Neural cell (in vitro differentiated cells): ENCODE measurements around the gene JAGN1. TPM values are rescaled to one million over a fixed set of nuclear protein-coding genes. Genes with fewer than 3 reads are reported as not detected.

ENCODE experiments used
- H2AFZ ChIP-seq: fragments of 200-600, 300-800 bp; sonication (generic), shearing (Covaris generic); 2 replicates; pipeline ENCODE4 v1.6.0; 2014; ENCODE audit warnings: low read depth, mild to moderate bottlenecking, antibody characterized with exemption, low read length, moderate library complexity
- H3F3A ChIP-seq: fragments of 200-600 bp; shearing (Covaris generic); 2 replicates; pipeline ENCODE4 v1.6.1; 2016; ENCODE audit warnings: mild to moderate bottlenecking, moderate library complexity, mixed read lengths, antibody characterized with exemption, low read length; ENCODE audit not compliant: insufficient read depth, poor library complexity, severe bottlenecking
- H3K27ac ChIP-seq: fragments of 200-600, 300-800 bp; sonication (generic), shearing (Covaris generic); 2 replicates; pipeline ENCODE4 v1.5.1; 2014; ENCODE audit warnings: mild to moderate bottlenecking, low read length, moderate library complexity
- H3K27me3 ChIP-seq: fragments of 300-800, 200-600 bp; sonication (generic), shearing (Covaris generic); 2 replicates; pipeline ENCODE4 v1.6.0; 2014; ENCODE audit warnings: mild to moderate bottlenecking, low read depth, low read length, moderate library complexity; ENCODE audit not compliant: insufficient read depth
- H3K36me3 ChIP-seq: fragments of 300-800, 200-600 bp; sonication (generic), shearing (Covaris generic); 2 replicates; pipeline ENCODE4 v1.5.1; 2014; ENCODE audit warnings: mild to moderate bottlenecking, antibody characterized with exemption, low read length, moderate library complexity; ENCODE audit not compliant: insufficient read depth
- H3K4me2 ChIP-seq: fragments of 300-800, 200-600 bp; sonication (generic), shearing (Covaris generic); 2 replicates; pipeline ENCODE4 v1.6.0; 2014; ENCODE audit warnings: mild to moderate bottlenecking, low read length
- H3K4me3 ChIP-seq: fragments of 300-800, 200-600 bp; sonication (generic), shearing (Covaris generic); 2 replicates; pipeline ENCODE4 v1.5.1; 2014; ENCODE audit warnings: mild to moderate bottlenecking, low read length, moderate library complexity
- H3K79me2 ChIP-seq: fragments of 200-600 bp; shearing (Covaris generic); replicated peaks from 2 replicates; pipeline ENCODE4 v1.6.0; 2014; ENCODE audit warnings: mild to moderate bottlenecking, low read length, moderate library complexity; ENCODE audit not compliant: insufficient read depth
- H3K9ac ChIP-seq: fragments of 300-800, 200-600 bp; sonication (generic), shearing (Covaris generic); 2 replicates; pipeline ENCODE4 v1.6.1; 2016; ENCODE audit warnings: mild to moderate bottlenecking, low read length, mixed read lengths
- H3K9me2 ChIP-seq: fragments of 200-600 bp; shearing (Covaris generic); 2 replicates; pipeline ENCODE4 v1.6.1; 2016; ENCODE audit warnings: mild to moderate bottlenecking, low read length, mixed read lengths; ENCODE audit not compliant: insufficient read depth
- H3K9me3 ChIP-seq: fragments of 200-600, 300-800 bp; sonication (generic), shearing (Covaris generic); 2 replicates; pipeline ENCODE4 v1.6.1; 2016; ENCODE audit warnings: mild to moderate bottlenecking, mixed run types, low read length, moderate library complexity, mixed read lengths
- H4K20me1 ChIP-seq: fragments of 200-600 bp; shearing (Covaris generic); 2 replicates; pipeline ENCODE4 v1.6.1; 2016; ENCODE audit warnings: mild to moderate bottlenecking, mixed run types; ENCODE audit not compliant: insufficient read depth
- EP300 ChIP-seq: fragments of 450-650 bp; conservative IDR thresholded peaks from 2 replicates; pipeline ENCODE4 v1.6.1; 2014; ENCODE audit warnings: antibody characterized with exemption, mild to moderate bottlenecking, moderate library complexity; ENCODE audit not compliant: poor library complexity, severe bottlenecking
- EZH2 ChIP-seq: fragments of 200-600, 300-800 bp; shearing (Covaris generic), sonication (generic); IDR thresholded peaks from 2 replicates; pipeline ENCODE4 v1.6.1; 2014; ENCODE audit warnings: antibody characterized with exemption, low read length, borderline replicate concordance, mild to moderate bottlenecking; ENCODE audit not compliant: insufficient read depth, poor library complexity, severe bottlenecking
- MXI1 ChIP-seq: fragments of 450-650 bp; conservative IDR thresholded peaks from 2 replicates; pipeline ENCODE4 v1.6.1; 2014; ENCODE audit warnings: antibody characterized with exemption, mild to moderate bottlenecking; ENCODE audit not compliant: poor library complexity, severe bottlenecking
- POLR2AphosphoS5 ChIP-seq: IDR thresholded peaks from 2 replicates; pipeline ENCODE4 v1.6.1; 2012
- RAD21 ChIP-seq: fragments of 450-650 bp; conservative IDR thresholded peaks from 2 replicates; pipeline ENCODE4 v1.6.1; 2014; ENCODE audit warnings: antibody characterized with exemption, mild to moderate bottlenecking, moderate library complexity
- SMC3 ChIP-seq: fragments of 450-650 bp; conservative IDR thresholded peaks from 2 replicates; pipeline ENCODE4 v1.6.1; 2014; ENCODE audit warnings: antibody characterized with exemption, mild to moderate bottlenecking, moderate library complexity; ENCODE audit not compliant: poor library complexity
- TAF1 ChIP-seq: IDR thresholded peaks from 2 replicates; pipeline ENCODE4 v1.6.1; 2012; ENCODE audit warnings: low read depth
- polyA plus RNA-seq: library from polyadenylated mRNA; depleted of rRNA; stranded (reverse); fragments of >200 nt; gene quantifications from 2 replicates; pipeline ENCODE4 v1.2.3, GENCODE V29; 2014
- TF ChIP-seq, protein P1 (sequence below): fragments of 450-650 bp; IDR thresholded peaks from 2 replicates; pipeline ENCODE4 v1.5.1; 2014; ENCODE audit warnings: antibody characterized with exemption, mild to moderate bottlenecking, moderate library complexity; ENCODE audit not compliant: poor library complexity, severe bottlenecking
- TF ChIP-seq, protein P2 (sequence below): IDR thresholded peaks from 2 replicates; pipeline ENCODE4 v1.6.1; 2012; ENCODE audit warnings: borderline replicate concordance

Gene JAGN1
- polyA plus RNA-seq, 1 donor from 2014 or later = 26.5 TPM

DNA sequence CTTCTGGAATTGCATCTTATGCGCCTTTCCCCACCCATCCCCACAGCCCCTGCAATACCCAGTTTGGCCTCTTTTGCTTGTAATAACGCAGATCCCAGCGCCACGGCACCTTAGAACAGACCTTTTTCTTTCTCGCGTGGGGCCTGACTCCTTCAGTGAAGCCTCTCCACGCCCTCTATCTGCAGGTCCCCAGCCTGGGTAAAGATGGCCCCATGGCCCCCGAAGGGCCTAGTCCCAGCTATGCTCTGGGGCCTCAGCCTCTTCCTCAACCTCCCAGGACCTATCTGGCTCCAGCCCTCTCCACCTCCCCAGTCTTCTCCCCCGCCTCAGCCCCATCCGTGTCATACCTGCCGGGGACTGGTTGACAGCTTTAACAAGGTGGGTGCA lies 43.8 kb downstream of the JAGN1 start:
- H4K20me1 ChIP-seq = no peaks in the 10 kb centered on the region
- H3K4me3 ChIP-seq = peak overlapping the region; percentile 86
- H3K4me2 ChIP-seq = peak overlapping the region; percentile 95
- H3K9me2 ChIP-seq = no peaks in the 10 kb centered on the region
- H3K79me2 ChIP-seq = no peaks in the 10 kb centered on the region
- H3K27ac ChIP-seq = peak overlapping the region; percentile 79
- H3K36me3 ChIP-seq = no peaks in the 10 kb centered on the region
- peak overlapping the region; percentile 78 for H2AFZ ChIP-seq
- no peaks in the 10 kb centered on the region for H3F3A ChIP-seq
- H3K9ac ChIP-seq = peak overlapping the region; percentile 83
- H3K27me3 ChIP-seq = no peaks in the 10 kb centered on the region
- TF ChIP-seq SMC3 (peak; percentile 1), RAD21 (no peak)
- H3K9me3 ChIP-seq = no peaks in the 10 kb centered on the region

DNA sequence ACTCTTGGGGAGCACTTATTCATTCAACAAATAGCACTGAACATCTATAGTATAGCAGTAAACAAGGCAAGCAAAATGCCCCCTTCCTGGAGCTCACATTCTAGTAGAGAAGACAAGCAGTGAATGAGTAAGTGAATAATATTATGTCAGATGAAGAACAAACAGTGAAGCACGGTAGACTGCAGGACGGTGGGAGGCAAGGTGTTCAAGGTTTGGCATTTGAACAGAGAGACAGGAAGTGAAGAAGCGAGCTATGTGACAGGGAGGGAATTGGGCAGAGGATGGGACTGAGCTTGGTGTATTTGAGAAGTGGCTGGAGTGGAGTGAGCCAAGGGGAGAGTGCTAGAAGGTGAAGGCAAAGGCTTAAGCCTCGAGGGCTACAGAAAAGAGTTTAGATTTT lies 44.6 kb downstream of the JAGN1 start:
- Histone ChIP-seq H3K79me2 (no peaks in the 10 kb centered on the region), H2AFZ (no peak overlapping the region), H3K9me2 (no peaks in the 10 kb centered on the region), H3K9ac (no peak overlapping the region), H3F3A (no peaks in the 10 kb centered on the region), H3K4me2 (no peak overlapping the region), H3K36me3 (no peaks in the 10 kb centered on the region), H3K27ac (no peak overlapping the region), H3K9me3 (no peaks in the 10 kb centered on the region), H4K20me1 (no peaks in the 10 kb centered on the region), H3K27me3 (no peaks in the 10 kb centered on the region), H3K4me3 (peak overlapping the region; percentile 86)
- TF ChIP-seq, protein P1, sequence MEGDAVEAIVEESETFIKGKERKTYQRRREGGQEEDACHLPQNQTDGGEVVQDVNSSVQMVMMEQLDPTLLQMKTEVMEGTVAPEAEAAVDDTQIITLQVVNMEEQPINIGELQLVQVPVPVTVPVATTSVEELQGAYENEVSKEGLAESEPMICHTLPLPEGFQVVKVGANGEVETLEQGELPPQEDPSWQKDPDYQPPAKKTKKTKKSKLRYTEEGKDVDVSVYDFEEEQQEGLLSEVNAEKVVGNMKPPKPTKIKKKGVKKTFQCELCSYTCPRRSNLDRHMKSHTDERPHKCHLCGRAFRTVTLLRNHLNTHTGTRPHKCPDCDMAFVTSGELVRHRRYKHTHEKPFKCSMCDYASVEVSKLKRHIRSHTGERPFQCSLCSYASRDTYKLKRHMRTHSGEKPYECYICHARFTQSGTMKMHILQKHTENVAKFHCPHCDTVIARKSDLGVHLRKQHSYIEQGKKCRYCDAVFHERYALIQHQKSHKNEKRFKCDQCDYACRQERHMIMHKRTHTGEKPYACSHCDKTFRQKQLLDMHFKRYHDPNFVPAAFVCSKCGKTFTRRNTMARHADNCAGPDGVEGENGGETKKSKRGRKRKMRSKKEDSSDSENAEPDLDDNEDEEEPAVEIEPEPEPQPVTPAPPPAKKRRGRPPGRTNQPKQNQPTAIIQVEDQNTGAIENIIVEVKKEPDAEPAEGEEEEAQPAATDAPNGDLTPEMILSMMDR = no peak
- TF ChIP-seq SMC3 = no peak
- TF ChIP-seq RAD21 = no peak
- TF ChIP-seq TAF1 = no peak
- TF ChIP-seq EP300 = no peak
- no peak for TF ChIP-seq MXI1
- no peak for TF ChIP-seq POLR2AphosphoS5
- no peak for TF ChIP-seq EZH2
- TF ChIP-seq, protein P2, sequence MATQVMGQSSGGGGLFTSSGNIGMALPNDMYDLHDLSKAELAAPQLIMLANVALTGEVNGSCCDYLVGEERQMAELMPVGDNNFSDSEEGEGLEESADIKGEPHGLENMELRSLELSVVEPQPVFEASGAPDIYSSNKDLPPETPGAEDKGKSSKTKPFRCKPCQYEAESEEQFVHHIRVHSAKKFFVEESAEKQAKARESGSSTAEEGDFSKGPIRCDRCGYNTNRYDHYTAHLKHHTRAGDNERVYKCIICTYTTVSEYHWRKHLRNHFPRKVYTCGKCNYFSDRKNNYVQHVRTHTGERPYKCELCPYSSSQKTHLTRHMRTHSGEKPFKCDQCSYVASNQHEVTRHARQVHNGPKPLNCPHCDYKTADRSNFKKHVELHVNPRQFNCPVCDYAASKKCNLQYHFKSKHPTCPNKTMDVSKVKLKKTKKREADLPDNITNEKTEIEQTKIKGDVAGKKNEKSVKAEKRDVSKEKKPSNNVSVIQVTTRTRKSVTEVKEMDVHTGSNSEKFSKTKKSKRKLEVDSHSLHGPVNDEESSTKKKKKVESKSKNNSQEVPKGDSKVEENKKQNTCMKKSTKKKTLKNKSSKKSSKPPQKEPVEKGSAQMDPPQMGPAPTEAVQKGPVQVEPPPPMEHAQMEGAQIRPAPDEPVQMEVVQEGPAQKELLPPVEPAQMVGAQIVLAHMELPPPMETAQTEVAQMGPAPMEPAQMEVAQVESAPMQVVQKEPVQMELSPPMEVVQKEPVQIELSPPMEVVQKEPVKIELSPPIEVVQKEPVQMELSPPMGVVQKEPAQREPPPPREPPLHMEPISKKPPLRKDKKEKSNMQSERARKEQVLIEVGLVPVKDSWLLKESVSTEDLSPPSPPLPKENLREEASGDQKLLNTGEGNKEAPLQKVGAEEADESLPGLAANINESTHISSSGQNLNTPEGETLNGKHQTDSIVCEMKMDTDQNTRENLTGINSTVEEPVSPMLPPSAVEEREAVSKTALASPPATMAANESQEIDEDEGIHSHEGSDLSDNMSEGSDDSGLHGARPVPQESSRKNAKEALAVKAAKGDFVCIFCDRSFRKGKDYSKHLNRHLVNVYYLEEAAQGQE = no peak

DNA sequence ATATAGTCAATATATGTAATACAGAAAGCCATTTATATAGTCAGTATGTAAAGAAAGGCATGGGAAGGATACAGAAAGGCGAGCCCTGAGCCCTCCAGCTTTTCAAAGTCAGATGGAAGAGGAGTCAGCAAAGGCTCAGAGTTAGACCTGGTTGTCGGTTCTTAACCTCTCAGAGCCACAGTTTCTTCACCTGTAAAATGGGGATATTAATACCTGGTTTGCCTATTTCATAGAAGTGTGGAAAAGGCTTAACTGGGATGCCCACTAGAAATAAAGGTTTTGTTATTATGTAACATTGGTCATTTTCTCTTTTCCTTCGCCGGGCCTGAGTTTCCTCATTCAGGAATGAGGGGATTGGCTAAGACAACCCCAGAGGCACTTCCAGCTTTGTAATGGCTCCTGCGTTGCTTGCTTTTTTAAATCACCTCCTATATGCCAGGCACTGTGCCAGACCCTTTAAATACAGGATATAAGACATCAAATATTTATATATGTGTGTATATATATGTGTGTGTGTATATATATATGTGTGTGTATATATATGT lies 45.6 kb downstream of the JAGN1 start:
- peak overlapping the region; percentile 86 for H3K4me3 ChIP-seq
- no peak for TF ChIP-seq TAF1
- no peak for TF ChIP-seq EP300
- no peak for TF ChIP-seq EZH2
- no peak for TF ChIP-seq RAD21
- TF ChIP-seq POLR2AphosphoS5 = no peak
- TF ChIP-seq, protein P2 = no peak
- TF ChIP-seq, protein P1 = no peak
- TF ChIP-seq MXI1 = no peak
- no peak for TF ChIP-seq SMC3
- H3K36me3 ChIP-seq = no peaks in the 10 kb centered on the region
- H3K4me2 ChIP-seq = no peak overlapping the region
- no peaks in the 10 kb centered on the region for H3K9me3 ChIP-seq
- H3K27me3 ChIP-seq = no peaks in the 10 kb centered on the region
- H4K20me1 ChIP-seq = no peaks in the 10 kb centered on the region
- H2AFZ ChIP-seq = no peak overlapping the region
- no peaks in the 10 kb centered on the region for H3K79me2 ChIP-seq
- no peaks in the 10 kb centered on the region for H3F3A ChIP-seq
- H3K9ac ChIP-seq = no peak overlapping the region
- no peak overlapping the region for H3K27ac ChIP-seq
- H3K9me2 ChIP-seq = no peaks in the 10 kb centered on the region
